CD4-positive, alpha-beta T cell treated with Interleukin-17A for 4 hours (primary cell): Measurements from ENCODE around the gene CDC25A.

Source experiments
- DNase-seq: peaks from one replicate; pipeline ENCODE4 v3.0.0-alpha.2; 2020; ENCODE audit warnings: mixed read lengths

CDC25A gene

DNA sequence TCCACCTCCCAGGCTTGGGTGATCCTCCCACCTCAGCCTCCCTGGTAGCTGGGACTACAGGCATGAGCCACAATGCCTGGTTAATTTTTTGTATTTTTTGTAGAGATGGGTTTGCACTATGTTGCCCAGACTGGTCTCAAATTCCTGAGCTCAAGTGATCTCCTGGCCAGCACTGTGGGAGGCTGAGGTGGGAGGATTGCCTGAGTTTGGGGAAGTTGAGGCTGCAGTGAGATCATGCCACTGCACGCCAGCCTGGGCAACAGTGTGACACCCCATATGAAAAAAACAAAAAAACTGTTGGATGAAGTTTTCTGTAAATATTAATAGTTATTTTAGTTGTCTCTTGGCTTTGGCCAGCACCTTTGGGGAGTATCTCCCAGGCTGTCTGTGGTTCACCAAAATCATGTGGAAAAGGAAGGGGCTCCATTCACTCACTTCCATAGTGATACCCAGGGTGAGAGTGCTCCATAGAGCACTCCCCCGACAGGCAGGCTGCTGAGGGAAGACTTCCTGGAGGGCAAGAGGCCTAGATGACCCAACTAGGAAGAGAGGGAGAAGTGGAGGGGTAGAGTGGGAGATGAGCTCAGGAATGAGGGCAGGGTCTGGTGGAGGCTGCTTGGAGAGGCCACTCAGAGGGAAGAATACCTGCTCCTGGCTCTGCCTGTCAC, 47.1 kb downstream of the CDC25A start:
- no peak for DNase-seq

DNA sequence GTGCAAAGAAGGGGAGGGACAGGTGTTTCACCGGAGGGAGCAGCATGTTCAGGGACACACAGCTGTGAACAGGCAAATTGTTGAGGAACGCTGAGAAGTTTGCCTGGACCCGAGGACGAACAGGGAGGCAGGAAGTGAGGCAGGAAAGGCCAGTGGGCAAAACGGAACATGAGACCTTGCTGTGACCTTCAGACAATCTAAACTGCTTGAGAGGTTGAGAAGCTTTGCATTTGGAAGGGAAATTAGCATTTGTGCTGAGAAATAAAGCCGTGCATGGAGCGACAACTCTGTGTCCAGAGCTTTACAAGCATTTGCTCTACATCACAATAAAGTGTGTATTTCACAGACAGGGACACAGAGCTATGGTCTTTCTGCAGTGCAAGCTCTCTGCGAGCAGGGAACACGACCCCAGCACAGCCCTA, 47.9 kb downstream of the CDC25A start:
- DNase-seq, result no peak

DNA sequence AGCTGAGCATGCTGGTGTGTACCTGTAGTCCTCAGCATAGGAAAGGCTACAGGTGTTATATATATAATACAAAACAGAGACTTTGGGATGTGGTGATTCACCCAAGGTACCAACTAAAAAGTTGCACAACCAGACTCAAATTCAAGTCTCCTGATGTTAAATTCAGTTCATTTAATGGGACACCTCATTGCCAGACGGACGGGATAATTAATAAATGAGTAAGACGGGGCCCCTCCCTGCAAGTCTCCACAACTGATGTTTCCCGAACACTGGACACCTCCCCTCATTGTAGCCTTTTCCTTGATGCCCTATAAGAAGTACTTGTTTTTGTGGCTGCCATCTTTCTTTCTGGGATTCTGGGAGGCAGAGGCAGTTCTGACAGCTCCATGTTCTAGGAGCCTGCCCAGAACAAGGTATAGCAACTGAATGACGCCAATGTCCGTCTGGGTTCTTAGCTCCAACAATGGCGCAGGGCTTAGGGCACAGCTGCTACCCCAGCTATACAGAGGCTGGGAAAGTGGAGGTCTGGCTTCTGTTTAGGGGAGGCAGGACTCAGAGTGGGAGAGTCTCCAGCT, 50.7 kb downstream of the CDC25A start:
- no peak for DNase-seq

GRCh38 chr3:48135552-48136495, 52.4 kb downstream of the CDC25A start:
- DNase-seq, result no peak

DNA sequence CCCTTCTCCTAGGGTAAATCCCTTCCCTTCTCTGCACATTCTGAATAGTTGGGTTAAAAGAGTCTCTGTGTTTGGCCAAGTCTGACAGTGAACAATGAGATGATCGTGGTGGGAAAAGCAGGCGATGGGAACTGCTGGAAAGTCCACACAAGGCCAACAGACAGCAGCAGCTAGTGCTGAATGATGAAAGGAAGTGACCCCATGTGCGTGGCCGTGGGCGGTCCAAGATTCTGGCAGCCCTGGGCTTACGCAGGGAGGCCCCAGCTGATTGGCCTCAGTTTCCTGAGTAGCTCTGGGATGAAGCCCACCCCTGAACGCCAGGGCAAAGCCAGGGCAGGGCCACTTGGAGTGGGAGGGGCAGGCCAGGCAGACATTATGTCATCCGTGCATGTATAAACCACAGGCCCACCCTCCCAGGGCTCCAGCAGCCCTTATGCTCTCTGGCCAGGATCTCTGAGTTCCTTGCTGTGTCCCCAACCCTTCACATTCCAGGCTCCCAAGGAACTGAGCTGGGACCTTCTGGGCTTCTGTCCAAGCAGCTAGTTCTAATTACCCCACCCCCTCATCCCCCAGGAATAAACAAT, 57.8 kb downstream of the CDC25A start:
- no peak for DNase-seq

- DNase-seq, result no peak
Observed at GRCh38 chr3:48129921-48130320, 58.3 kb downstream of the CDC25A start.

GRCh38 chr3:48128774-48129173, 59.4 kb downstream of the CDC25A start:
- no peak for DNase-seq

GRCh38 chr3:48125886-48126622, 62.2 kb downstream of the CDC25A start:
- no peak for DNase-seq

GRCh38 chr3:48125013-48125705, 63.1 kb downstream of the CDC25A start:
- no peak for DNase-seq

DNA sequence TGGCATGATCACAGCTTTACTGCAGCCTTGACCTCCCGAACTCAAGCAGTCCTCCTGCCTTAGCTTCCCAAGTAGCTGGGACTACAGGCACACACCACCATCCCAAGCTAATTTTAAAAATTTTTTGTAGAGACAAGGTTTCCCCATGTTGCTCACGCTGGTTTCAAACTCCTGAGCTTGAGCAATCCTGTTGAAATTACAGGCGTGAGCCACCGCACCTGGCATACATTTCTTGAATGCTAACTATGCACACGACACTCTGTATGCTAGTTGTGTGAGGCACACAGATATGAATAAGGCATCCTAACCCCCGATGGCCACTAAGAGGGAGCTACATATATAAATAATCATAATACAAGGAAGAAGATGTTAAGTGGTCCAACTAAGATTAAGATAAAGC, 64.9 kb downstream of the CDC25A start:
- no peak for DNase-seq

GRCh38 chr3:48122504-48122903, 65.7 kb downstream of the CDC25A start:
- DNase-seq, result no peak

DNA sequence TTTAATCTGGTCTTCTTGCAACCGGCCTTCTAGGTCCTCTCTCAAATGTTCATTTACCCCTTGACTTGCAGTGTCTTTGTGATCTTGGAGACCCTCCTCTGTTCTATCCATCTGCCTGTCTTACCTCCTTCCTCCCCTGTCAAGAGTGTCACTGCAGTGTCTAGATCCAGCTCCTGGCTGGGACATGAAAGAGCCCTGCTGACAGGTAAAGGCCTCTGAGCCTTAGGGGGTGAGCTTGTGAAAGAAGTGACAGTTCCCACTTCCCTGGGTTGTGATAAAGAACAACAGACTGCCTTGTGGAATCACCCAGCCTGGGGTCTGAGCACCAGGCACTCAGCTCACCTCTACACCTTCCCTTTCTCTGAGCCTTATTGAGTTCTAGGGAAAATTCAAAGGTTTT, 68.0 kb downstream of the CDC25A start:
- no peak for DNase-seq

DNA sequence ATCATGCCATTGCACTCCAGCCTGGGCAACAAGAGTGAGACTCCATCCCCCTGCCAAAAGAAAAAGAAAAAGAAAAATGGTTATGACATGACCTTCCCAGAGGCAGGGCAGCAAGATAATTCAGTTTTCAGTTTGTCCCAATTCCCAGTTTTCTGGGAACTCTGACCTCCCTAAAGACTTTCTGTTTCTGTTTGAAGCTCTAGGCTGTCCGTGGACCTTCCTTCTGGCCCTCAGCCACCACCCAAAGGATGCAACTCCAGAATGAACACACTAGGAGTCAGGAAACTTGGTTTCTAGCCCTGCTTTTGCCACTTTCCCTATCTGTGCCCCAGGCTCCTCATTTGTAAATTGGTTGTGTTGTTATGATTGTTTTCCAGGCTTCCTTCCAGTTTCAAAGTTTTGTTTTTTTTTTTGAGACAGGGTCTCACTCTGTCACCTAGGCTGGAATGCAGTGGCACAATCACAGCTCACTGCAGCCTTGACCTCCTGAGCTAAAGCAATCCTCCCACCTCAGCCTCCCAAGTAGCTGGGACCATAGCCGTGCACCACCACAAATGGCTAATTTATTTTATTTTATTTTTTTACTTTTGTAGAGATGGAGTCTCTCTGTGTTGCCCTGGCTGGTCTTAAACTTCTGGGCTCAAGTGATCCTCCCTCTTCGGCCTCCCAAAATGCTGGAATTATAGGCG, 68.6 kb downstream of the CDC25A start:
- no peak for DNase-seq

DNA sequence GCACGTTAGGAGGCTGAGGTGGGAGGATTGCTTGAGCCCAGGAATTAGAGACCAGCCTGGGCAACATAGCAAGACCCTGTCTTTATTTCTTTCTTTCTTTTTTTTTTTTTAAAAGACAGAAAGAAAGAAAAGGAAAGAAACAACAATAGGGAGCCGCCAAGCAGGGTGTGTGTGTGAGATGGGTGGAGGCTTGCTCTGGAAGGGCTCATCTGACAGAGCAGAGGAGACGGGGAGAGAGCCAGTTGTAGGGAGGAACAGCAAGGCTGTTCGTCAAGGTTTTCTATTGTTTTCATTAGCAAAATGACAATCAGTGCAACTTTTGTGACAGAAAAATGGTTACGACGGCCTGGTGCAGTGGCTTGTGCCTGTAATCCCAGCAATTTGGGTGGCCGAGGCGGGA, 69.3 kb downstream of the CDC25A start:
- DNase-seq, result no peak

DNA sequence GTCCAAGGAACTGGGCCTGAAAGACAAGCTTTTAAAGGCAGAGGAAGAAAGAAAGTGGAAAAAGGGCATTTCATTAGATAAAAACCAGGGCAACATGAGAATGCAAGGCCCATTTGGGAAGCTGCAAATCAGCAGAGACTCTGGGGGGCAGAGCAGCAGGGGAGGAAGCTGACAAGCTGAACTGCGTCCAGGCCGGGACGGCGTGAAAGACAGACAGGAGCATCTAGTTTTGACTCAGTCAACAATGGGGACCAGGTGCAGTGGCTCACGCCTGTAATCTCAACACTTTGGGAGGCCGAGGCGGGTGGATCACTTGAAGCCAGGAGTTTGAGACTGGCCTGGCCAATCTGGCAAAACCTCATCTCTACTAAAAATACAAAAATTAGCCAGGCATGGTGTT, 69.9 kb downstream of the CDC25A start:
- no peak for DNase-seq

DNA sequence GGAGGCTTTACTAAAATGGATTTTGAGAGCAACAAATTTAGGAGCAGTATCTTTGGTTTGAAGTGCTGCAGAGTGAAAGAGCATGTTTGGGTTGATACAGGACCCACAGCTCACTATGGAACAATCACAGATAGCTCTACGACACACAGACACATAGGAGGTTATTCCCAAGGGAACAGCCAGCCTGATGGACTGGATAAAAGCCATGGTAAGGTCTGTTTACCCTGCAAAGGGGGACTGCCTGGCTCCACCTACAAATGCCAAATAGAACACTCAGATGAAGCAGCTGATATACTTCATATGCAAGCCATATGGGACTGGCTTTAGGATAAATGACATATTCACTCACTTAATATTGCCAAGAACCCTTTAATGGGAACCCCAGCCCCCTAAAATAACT, 75.4 kb downstream of the CDC25A start:
- DNase-seq, result no peak

GRCh38 chr3:48112108-48112791, 76.0 kb downstream of the CDC25A start:
- DNase-seq, result peak; percentile 5

DNA sequence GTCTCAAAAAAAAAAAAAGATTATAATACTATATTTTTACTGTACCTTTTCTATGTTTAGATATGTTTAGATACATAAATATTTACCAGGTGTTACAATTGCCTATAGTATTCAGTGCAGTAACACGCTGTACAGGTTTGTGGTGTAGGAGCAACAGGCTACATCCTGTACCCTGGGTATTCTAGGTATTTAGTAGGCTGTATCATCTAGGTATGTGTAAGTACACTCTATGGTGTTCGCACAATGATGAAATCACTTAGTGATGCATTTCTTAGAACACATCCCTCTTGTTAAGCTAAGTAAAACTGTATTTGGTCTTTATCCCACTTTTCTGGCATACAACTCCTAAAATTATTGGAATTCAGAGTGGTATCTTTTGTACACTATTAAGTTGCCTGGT, 77.8 kb downstream of the CDC25A start:
- DNase-seq, result no peak

- DNase-seq, result no peak
Observed at GRCh38 chr3:48107227-48107626, 81.0 kb downstream of the CDC25A start.
